ENCODE results near the gene CLCNKA. TPM values are rescaled to one million over a fixed set of nuclear protein-coding genes. Genes with fewer than 3 reads are reported as not detected.

The CLCNKA gene
- total and polyA plus RNA-seq, 7 experiments from 2014 or later = not detected

GRCh38 chr1:16014509-16015482 is 7.0 kb upstream of the CLCNKA start:
- Histone ChIP-seq H3K4me3 (ENCODE audit: low read length) (no peak overlapping the region), H3K27me3 (ENCODE audit: control insufficient read depth in 2 of 2, insufficient read depth in 2 of 2, low read length in 2 of 2) (no peaks in the 10 kb centered on the region), H3K4me1 (ENCODE audit: control insufficient read depth in 2 of 2, insufficient read depth in 2 of 2, low read length in 2 of 2) (peaks cover 0 to 6% of the 10 kb centered on the region in 2 donors), H3K9me3 (ENCODE audit: control insufficient read depth in 2 of 3, low read length in 3 of 3) (no peaks in the 10 kb centered on the region), H3K27ac (ENCODE audit: low read depth, low read length) (no peak overlapping the region), H3K36me3 (ENCODE audit: control insufficient read depth in 2 of 3, insufficient read depth in 3 of 3, low read length in 3 of 3) (no peaks in the 10 kb centered on the region)
- peaks cover 0 to 2% (median 0%) of the 10 kb centered on the region in 11 donors for H3K9me3 Mint-ChIP-seq
- DNase-seq (no peak), ATAC-seq (no peak)
- ChIA-PET POLR2A (no interaction called here), CTCF (interaction anchor here (0.6 kb wide), 1 partner anchor 67 kb away, joined by 3 read pairs; no protein-coding TSS in a partner anchor)
- intact Hi-C loops (cut with micrococcal nuclease) = no loop called here
- peak overlapping the region in 2 of 9 donors; percentile 50 to 84 for H3K27ac Mint-ChIP-seq
- peaks cover 0 to 8% (median 5%) of the 10 kb centered on the region in 7 donors for H3K4me1 Mint-ChIP-seq
- peak overlapping the region in 2 of 10 donors; percentile 8 to 29 for H3K4me3 Mint-ChIP-seq
- H3K27me3 Mint-ChIP-seq = peaks cover 0 to 11% (median 0%) of the 10 kb centered on the region in 5 donors
- H3K36me3 Mint-ChIP-seq = no peaks in the 10 kb centered on the region

- peaks cover 0 to 11% (median 0%) of the 10 kb centered on the region in 5 donors for H3K27me3 Mint-ChIP-seq
- no peak overlapping the region for H3K27ac Mint-ChIP-seq
- ChIA-PET POLR2A (no interaction called here), CTCF (no interaction called here)
- no peak overlapping the region for H3K4me3 Mint-ChIP-seq
- peaks cover 0 to 2% (median 0%) of the 10 kb centered on the region in 11 donors for H3K9me3 Mint-ChIP-seq
- ATAC-seq (no peak), DNase-seq (no peak)
- no peaks in the 10 kb centered on the region for H3K27me3 ChIP-seq (ENCODE audit: control insufficient read depth in 2 of 2, insufficient read depth in 2 of 2, low read length in 2 of 2)
- H3K4me1 Mint-ChIP-seq = peaks cover 0 to 8% (median 5%) of the 10 kb centered on the region in 7 donors
- no peak overlapping the region for H3K4me3 ChIP-seq (ENCODE audit: low read length)
- H3K9me3 ChIP-seq (ENCODE audit: control insufficient read depth in 2 of 3, low read length in 3 of 3) = no peaks in the 10 kb centered on the region
- H3K36me3 Mint-ChIP-seq = no peaks in the 10 kb centered on the region
- H3K4me1 ChIP-seq (ENCODE audit: control insufficient read depth in 2 of 2, insufficient read depth in 2 of 2, low read length in 2 of 2) = peaks cover 0 to 6% of the 10 kb centered on the region in 2 donors
- intact Hi-C loops (cut with micrococcal nuclease) = no loop called here
- H3K36me3 ChIP-seq (ENCODE audit: control insufficient read depth in 2 of 3, insufficient read depth in 3 of 3, low read length in 3 of 3) = no peaks in the 10 kb centered on the region
- no peak overlapping the region for H3K27ac ChIP-seq (ENCODE audit: low read depth, low read length)
These were observed 6.3 kb upstream of the CLCNKA start for GRCh38 chr1:16015491-16015890.

GRCh38 chr1:16015960-16016901 is 5.6 kb upstream of the CLCNKA start:
- peaks cover 0 to 8% (median 5%) of the 10 kb centered on the region in 7 donors for H3K4me1 Mint-ChIP-seq
- Histone ChIP-seq H3K36me3 (ENCODE audit: control insufficient read depth in 2 of 3, insufficient read depth in 3 of 3, low read length in 3 of 3) (no peaks in the 10 kb centered on the region), H3K9me3 (ENCODE audit: control insufficient read depth in 2 of 3, low read length in 3 of 3) (no peaks in the 10 kb centered on the region), H3K4me1 (ENCODE audit: control insufficient read depth in 2 of 2, insufficient read depth in 2 of 2, low read length in 2 of 2) (peaks cover 0 to 6% of the 10 kb centered on the region in 2 donors), H3K27ac (ENCODE audit: low read depth, low read length) (no peak overlapping the region), H3K4me3 (ENCODE audit: low read length) (no peak overlapping the region), H3K27me3 (ENCODE audit: control insufficient read depth in 2 of 2, insufficient read depth in 2 of 2, low read length in 2 of 2) (no peaks in the 10 kb centered on the region)
- ATAC-seq (no peak), DNase-seq (no peak)
- peaks cover 0 to 2% (median 0%) of the 10 kb centered on the region in 11 donors for H3K9me3 Mint-ChIP-seq
- ChIA-PET POLR2A (interaction anchor here (0.6 kb wide), 1 partner anchor 82 kb away, joined by 3 read pairs; no protein-coding TSS in a partner anchor), CTCF (no interaction called here)
- no peaks in the 10 kb centered on the region for H3K36me3 Mint-ChIP-seq
- H3K27me3 Mint-ChIP-seq = peaks cover 0 to 8% (median 0%) of the 10 kb centered on the region in 5 donors
- intact Hi-C loops (cut with micrococcal nuclease) = no loop called here
- H3K4me3 Mint-ChIP-seq = no peak overlapping the region
- no peak overlapping the region for H3K27ac Mint-ChIP-seq

GRCh38 chr1:16017076-16017460 is 4.8 kb upstream of the CLCNKA start:
- H3K27me3 ChIP-seq (ENCODE audit: control insufficient read depth in 2 of 2, insufficient read depth in 2 of 2, low read length in 2 of 2) = no peaks in the 10 kb centered on the region
- no peak overlapping the region for H3K4me3 Mint-ChIP-seq
- peaks cover 0 to 8% (median 5%) of the 10 kb centered on the region in 7 donors for H3K4me1 Mint-ChIP-seq
- no peak for DNase-seq
- H3K36me3 Mint-ChIP-seq = no peaks in the 10 kb centered on the region
- no peaks in the 10 kb centered on the region for H3K9me3 ChIP-seq (ENCODE audit: control insufficient read depth in 2 of 3, low read length in 3 of 3)
- peaks cover 0 to 7% (median 0%) of the 10 kb centered on the region in 5 donors for H3K27me3 Mint-ChIP-seq
- intact Hi-C loops (cut with micrococcal nuclease) = no loop called here
- no peak overlapping the region for H3K27ac Mint-ChIP-seq
- H3K4me3 ChIP-seq (ENCODE audit: low read length) = no peak overlapping the region
- peaks cover 0 to 6% of the 10 kb centered on the region in 2 donors for H3K4me1 ChIP-seq (ENCODE audit: control insufficient read depth in 2 of 2, insufficient read depth in 2 of 2, low read length in 2 of 2)
- H3K9me3 Mint-ChIP-seq = peaks cover 0 to 2% (median 0%) of the 10 kb centered on the region in 11 donors
- H3K36me3 ChIP-seq (ENCODE audit: control insufficient read depth in 2 of 3, insufficient read depth in 3 of 3, low read length in 3 of 3) = no peaks in the 10 kb centered on the region
- ATAC-seq = no peak
- POLR2A ChIA-PET = interaction anchor here (0.6 kb wide), 1 partner anchor 82 kb away, joined by 3 read pairs; no protein-coding TSS in a partner anchor
- CTCF ChIA-PET = no interaction called here
- no peak overlapping the region for H3K27ac ChIP-seq (ENCODE audit: low read depth, low read length)

- Histone ChIP-seq H3K27ac (ENCODE audit: low read depth, low read length) (no peak within 1 kb of the TSS), H3K9me3 (ENCODE audit: control insufficient read depth in 2 of 3, low read length in 3 of 3) (no peaks in the 10 kb centered on the region), H3K4me1 (ENCODE audit: control insufficient read depth in 2 of 2, insufficient read depth in 2 of 2, low read length in 2 of 2) (peaks cover 0 to 2% of the 10 kb centered on the region in 2 donors), H3K36me3 (ENCODE audit: control insufficient read depth in 2 of 3, insufficient read depth in 3 of 3, low read length in 3 of 3) (no peaks in the 10 kb centered on the region), H3K4me3 (ENCODE audit: low read length) (no peak within 1 kb of the TSS), H3K27me3 (ENCODE audit: control insufficient read depth in 2 of 2, insufficient read depth in 2 of 2, low read length in 2 of 2) (no peaks in the 10 kb centered on the region)
- Mint-ChIP-seq H3K4me3 (no peak within 1 kb of the TSS), H3K27me3 (peaks cover 0 to 7% (median 0%) of the 10 kb centered on the region in 5 donors), H3K36me3 (no peaks in the 10 kb centered on the region), H3K9me3 (peaks cover 0 to 2% (median 0%) of the 10 kb centered on the region in 11 donors), H3K4me1 (peaks cover 0 to 2% (median 0%) of the 10 kb centered on the region in 7 donors), H3K27ac (no peak within 1 kb of the TSS)
- intact Hi-C loops (cut with micrococcal nuclease) = no loop called here
- CTCF ChIA-PET = no interaction called here
- DNase-seq (no peak), ATAC-seq (no peak)
- POLR2A ChIA-PET = interaction anchor here (0.5 kb wide), 1 partner anchor 916 kb away, joined by 3 read pairs; no protein-coding TSS in a partner anchor
These were observed 4.2 kb upstream of the CLCNKA start, which contains the start of gene HSPB7 for GRCh38 chr1:16017461-16018303. Gene HSPB7 (minus strand): TSS chr1:16018043. CDS start chr1:16017963, 80 bp downstream.
